ENCODE results near the gene CIAO2B.

GRCh38 chr16:66960270-66960669 lies 26.1 kb upstream of the CIAO2B start:
- no peak for TF ChIP-seq CTCF (IDR thresholded peaks at IDR 0.05; ENCODE audit: low read depth, low read length, missing input control)
- TF ChIP-seq EGR1 (IDR thresholded peaks at IDR 0.05; ENCODE audit: low read depth in 2 of 2), result no peak
- no peak for TF ChIP-seq JUND (IDR thresholded peaks at IDR 0.05)
- TF ChIP-seq ATF3 (IDR thresholded peaks at IDR 0.05), result no peak
- TF ChIP-seq YY1 (IDR thresholded peaks at IDR 0.05), result no peak
- no peak for TF ChIP-seq MAX (IDR thresholded peaks at IDR 0.05)
- no peak for TF ChIP-seq TAF1 (conservative IDR thresholded peaks at IDR 0.05)
- no peak for TF ChIP-seq NR2F2 (IDR thresholded peaks at IDR 0.05)
- TF ChIP-seq REST (IDR thresholded peaks at IDR 0.05), result no peak
- no peak for TF ChIP-seq RAD21 (IDR thresholded peaks at IDR 0.05)
- no peak for TF ChIP-seq FOXA2 (IDR thresholded peaks at IDR 0.05)
- TF ChIP-seq GABPA (IDR thresholded peaks at IDR 0.05 in 1 of 2, conservative IDR thresholded peaks at IDR 0.05 in 1 of 2), result no peak
- TF ChIP-seq RXRA (IDR thresholded peaks at IDR 0.05), result no peak

Data from liver (tissue), 3 donors.